DMS153 (cell line): ENCODE measurements around the gene CHIA.

ENCODE experiments used
- DNase-seq: peaks from one replicate; lab custom pipeline; 2025; lab: John Stamatoyannopoulos, UW

CHIA gene

DNA sequence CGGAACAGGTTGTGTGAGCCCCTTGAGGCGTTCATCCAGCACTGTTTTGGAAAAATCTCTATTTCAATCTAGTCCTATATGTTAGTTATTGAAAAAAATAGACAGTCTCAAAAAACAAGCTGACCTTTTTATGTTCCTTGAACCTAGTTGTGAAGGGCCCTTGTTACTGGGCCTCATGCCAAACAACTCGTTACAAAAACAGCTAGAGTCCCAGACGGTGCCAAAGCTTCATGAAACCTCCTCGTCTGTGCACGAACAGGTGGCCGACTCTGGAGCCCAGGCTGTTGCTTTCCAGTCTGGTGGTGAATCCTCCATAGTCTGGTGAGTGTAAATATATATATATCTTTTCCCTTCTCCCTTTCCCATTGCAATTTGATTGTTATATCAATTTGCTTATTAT lies at the start of gene CHIA:
Gene CHIA (plus strand): TSS at position 222 of the 400 bp plus-strand sequence. CDS start 19,617 bp downstream, outside the sequence.
- peak; percentile 90 for DNase-seq

DNA sequence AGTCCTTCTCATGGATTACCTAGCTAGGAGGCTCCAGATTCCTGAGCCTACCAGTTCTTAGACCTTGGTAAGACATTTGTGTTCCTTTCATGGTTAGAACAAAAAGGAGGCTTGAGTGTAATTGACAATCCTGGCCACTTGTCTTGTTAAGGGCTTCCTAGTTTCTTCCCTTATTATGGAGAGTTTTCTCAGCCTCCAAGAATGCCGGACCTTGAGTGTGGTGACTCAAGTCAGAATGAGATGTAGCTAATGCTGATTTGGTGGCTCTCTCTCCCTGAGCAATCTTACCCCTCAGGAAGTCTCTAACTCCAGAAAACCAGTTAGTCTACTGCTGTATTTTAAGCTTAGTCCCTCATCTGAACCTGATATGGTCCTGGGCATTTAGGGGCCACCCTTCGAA lies 48.9 kb upstream of the CHIA start:
- DNase-seq, result no peak

DNA sequence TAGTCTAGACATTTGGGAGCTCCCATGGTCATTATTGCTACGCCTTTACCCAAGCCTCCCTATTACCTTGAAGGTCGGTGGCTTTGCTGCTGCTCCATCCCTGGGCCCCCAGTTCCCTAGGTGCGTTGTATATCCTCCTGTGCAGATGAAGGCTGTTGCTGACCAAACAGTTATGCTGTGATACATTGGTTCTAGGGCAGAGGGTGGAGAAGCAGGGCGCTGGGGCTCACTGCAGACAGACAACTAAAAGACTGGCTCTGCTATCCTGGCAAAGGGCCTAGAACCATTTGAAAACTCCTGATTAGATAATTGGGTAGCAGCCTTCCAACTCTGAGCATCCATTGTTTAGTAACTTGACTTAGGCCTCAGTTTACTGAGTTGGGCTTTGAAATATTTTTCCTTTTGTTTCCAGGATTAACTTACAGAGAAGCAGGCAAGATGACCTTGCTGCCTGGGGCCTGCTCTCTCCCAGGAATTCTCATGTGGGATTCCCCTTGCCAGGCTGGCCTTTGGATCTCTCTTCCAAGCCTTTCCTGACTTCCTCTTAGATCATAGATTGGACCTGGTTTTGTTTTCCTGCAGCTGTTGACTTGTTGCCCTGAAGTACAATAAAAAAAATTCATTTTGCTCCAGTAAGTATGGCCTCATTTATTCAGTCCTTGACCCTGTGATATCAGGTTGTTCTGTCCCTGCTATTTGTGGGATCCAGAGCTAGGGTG lies 47.7 kb upstream of the CHIA start:
- DNase-seq, result no peak

DNA sequence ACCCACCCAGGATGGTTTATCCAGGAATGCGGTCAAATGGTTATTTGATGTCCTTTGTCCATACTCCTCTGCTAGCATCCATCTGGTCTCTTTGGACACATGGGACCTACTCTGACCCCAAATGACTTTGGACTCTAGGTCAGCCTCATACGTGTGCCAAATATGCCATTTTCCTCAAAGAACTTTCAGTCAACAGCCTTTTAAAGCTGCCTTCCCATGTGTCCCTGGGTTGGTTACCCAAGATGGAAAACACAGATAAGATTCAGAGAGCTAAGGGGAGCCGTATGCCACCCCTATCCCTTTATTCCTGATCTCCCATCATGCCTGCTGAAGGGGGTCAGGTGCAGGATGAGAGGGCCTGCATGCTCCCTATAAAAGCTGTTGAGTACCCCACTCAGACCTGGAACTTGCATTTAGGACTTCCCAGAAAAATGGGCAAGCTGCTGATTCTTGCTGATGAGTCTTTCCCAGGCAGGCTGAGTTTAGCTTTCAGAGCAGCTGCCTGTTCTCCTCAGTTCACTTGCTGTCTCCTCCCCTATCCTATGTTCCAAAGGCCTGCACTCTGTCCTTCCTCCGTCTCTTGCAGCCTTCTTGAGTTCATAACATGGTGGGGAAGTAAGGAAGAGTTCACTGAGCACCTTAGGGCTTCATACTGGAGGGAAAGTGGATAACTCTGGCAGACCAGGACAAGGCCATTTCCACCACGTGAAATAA lies 43.4 kb upstream of the CHIA start:
- DNase-seq, result no peak

- no peak for DNase-seq
These were observed 40.7 kb upstream of the CHIA start for GRCh38 chr1:111249960-111250359.

GRCh38 chr1:111251570-111251969 lies 39.1 kb upstream of the CHIA start:
- no peak for DNase-seq

GRCh38 chr1:111252786-111253185 lies 37.9 kb upstream of the CHIA start:
- DNase-seq, result no peak

GRCh38 chr1:111253876-111254275 lies 36.8 kb upstream of the CHIA start:
- no peak for DNase-seq

DNA sequence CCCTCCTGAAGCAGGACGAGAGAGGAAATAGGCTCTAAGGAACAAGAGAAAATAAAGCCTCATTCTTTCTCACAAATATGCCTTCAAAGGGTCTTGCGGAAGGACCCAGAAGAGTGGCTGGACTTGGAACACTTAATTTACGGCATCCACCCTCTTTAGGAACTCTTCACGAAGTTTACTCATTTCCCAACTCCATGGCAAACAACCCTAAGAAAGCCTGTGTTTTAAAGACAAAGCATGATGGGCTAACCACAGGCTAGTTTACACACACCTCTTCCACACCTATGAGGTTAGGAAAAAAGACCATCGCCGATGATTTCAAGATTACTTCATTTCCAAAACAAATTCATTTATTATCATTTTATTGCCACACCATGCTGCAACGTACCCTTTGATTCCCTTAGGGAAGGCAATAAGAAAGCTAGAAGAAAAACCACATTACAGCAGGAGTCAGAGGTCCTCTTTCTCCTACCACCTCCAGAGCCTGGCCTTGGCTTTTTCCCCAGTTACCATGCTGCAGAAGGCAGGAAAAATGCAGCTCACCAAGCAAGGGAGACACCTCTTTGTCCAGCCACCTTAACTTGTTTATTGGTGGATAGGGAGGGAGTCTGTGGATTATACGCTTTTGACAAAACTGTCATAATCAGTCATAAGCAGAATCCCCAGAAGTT lies 33.5 kb upstream of the CHIA start:
- no peak for DNase-seq

DNA sequence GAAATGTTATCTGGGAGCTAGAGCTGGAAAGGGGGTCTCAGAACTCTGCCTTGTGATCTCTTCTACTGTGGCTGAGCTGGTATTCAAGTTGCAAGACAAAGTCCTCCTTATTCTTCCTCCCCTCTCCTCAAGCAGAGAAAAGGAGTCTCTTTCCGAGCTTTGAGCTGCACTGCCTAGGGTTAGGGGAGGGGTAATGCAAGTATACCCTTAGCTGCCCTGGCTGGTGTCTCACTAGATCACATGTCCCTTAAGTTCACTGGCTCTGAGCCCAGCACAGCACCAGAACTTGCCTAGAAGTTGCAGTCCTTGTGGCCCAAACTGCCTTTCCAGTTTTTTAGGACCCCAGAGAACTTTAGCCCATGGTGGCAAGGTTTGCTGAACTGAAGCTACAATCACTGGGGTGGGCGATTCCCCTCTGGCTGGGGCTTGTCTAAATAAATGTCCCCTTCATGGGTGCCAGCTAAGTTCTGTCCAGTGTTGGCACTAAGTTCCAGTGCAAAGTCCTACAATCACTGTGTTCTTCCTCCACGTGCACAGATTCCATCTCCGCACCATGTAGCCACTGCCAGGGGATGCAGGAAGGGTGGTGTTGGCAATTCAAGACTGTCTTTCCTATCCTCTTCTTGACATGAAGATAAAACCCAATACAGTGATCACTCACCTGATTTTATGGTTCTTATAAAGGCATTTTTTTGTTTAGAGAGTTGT lies 22.7 kb upstream of the CHIA start:
- no peak for DNase-seq

DNA sequence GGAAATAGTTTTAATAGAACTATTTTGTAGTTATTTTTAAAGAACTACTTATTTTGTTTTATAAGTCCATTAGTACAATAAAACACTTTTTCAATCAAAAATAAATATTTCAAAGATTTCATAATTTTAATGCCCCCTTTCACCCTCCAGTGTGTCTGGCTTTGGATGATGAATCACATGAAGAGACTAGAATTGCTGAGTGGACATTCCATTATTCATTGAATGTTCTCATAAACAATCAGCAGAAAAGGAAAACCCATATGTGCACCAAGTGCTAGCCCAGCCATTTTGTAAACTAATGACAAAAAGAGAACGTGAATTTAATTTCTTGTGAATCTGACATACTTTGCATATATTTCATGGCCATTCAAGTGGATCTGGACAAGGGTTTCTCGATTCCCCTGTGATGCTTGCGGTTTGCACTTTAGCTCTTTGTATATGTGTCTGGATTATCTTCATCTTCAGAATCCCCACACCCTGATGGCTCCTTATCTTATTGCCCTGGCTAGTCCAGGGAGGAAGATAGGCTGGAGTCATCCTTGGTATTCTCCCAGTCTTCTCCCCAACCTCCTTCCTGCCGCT lies 20.7 kb upstream of the CHIA start:
- DNase-seq, result no peak

GRCh38 chr1:111270771-111271463 lies 19.7 kb upstream of the CHIA start:
- DNase-seq, result no peak

DNA sequence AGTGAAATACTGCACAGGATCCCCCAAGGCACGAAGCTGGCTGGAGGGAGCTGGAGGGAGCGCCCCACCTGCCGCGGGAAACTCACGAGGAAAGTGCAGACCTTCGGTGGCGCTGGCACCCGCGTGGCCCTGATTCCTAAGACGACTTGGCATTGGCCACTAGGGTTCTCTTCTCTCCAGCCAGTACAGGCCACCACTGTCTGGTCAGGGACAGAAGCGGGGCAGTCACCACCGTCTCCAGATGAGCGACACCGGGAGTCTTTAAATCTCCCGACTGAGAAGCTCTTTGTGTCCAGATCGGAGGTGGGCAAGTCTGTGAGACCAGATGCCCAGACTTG lies 19.2 kb upstream of the CHIA start:
- no peak for DNase-seq

GRCh38 chr1:111272081-111272480 lies 18.6 kb upstream of the CHIA start:
- no peak for DNase-seq

- no peak for DNase-seq
These were observed 16.0 kb upstream of the CHIA start for GRCh38 chr1:111274653-111275052.

DNA sequence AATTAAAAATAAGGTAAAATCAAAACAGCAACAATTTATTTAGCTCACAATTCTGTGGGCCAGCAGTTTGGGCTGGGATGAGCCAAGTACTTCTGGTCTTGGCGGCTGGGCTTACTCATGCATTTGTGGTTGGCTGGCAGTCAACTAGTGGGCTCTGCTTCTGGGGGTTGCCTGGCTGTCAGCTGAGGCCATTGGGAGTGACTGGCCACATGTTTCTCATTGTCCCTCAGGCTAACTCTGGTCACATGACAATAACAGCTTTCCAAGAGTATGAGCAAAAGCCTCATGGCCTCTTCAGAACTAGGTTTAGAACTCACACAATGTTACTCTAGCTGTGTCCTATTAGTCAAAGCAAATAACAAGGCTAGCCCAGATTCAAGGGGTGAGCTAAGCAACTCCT lies 15.6 kb upstream of the CHIA start:
- no peak for DNase-seq

DNA sequence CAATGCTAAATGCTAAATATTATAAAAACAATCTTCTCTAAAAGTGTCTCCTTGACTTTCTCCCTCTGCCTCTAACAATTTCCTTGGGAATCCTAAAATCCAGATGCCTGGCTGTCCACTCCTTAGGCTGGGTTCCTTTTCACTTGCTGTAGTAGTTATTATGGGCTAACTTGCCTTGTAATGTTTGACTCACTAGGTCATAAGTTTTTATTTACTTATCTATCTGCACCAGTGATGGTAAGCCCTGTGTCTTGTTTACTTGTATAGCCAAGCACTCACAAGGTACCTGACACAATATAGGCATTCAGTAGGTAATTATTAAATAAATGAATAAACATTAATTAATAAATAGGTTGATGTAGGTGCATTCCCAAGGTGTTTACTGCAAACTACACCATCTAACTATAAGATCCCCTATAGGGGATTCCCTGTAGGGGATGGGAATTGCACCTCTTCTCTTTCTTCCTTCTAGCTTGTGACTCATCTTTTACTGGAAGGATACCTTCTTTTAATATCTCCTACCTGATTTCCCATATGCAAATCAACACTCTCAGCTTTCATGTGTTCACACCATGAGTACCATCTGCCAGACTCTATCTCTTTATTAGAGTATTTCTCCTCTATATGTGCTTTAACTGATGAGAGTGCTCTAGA lies 14.7 kb upstream of the CHIA start:
- no peak for DNase-seq

GRCh38 chr1:111279144-111279543 lies 11.5 kb upstream of the CHIA start:
- no peak for DNase-seq

DNA sequence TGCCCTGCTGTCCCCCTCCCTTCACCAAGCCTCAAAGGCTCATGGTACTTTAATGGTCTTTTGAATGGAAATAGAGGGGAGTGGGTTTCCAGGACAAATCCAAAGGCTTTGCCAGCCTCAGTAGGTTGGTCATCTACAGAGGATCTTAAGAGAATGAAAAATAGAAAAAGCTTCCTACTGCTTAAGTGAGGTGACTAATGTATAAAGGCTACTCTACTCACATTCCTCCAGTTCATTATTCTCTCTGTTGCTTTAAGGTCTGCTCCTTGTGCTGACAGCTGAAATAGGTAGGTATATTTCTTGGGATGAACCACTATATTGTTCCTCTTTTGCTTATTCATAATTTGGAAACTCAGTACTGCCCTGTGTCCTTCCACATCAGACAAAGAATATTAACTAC lies 10.4 kb upstream of the CHIA start:
- no peak for DNase-seq

GRCh38 chr1:111281411-111281810 lies 9.2 kb upstream of the CHIA start:
- DNase-seq, result no peak

- DNase-seq, result no peak
These were observed 6.8 kb upstream of the CHIA start for GRCh38 chr1:111283838-111284237.
